HepG2 (cell line): ENCODE data around the gene ZNF428. TPM values are rescaled to one million over a fixed set of nuclear protein-coding genes. Genes with fewer than 3 reads are reported as not detected.

Source experiments
- ARID2 ChIP-seq: sonication (generic); formaldehyde crosslinking; IDR thresholded peaks from 2 replicates; pipeline ENCODE4 v1.8.1; 2022; ENCODE audit warnings: mild to moderate bottlenecking, missing genetic modification reagents, borderline replicate concordance
- CREB3 ChIP-seq: sonication (generic); formaldehyde crosslinking; IDR thresholded peaks from 2 replicates; pipeline ENCODE4 v1.5.0; 2020; ENCODE audit warnings: missing genetic modification reagents
- HOXD1 ChIP-seq: sonication (generic); formaldehyde crosslinking; IDR thresholded peaks from 2 replicates; pipeline ENCODE4 v1.5.0; 2020; ENCODE audit warnings: missing genetic modification reagents
- NFE2L1 ChIP-seq: sonication (generic); formaldehyde crosslinking; IDR thresholded peaks from 2 replicates; pipeline ENCODE4 v1.4.0; 2020; ENCODE audit warnings: missing genetic modification reagents, mild to moderate bottlenecking, borderline replicate concordance
- PRDM4 ChIP-seq: sonication (generic); formaldehyde crosslinking; IDR thresholded peaks from 2 replicates; pipeline ENCODE4 v1.9.0; 2021; ENCODE audit warnings: missing genetic modification reagents, borderline replicate concordance
- ZNF20 ChIP-seq: sonication (generic); formaldehyde crosslinking; IDR thresholded peaks from 2 replicates; pipeline ENCODE4 v1.4.0; 2020; ENCODE audit warnings: mild to moderate bottlenecking, moderate library complexity, missing genetic modification reagents
- ZNF639 ChIP-seq: conservative IDR thresholded peaks from 2 replicates; pipeline ENCODE4 v1.6.1; 2018; ENCODE audit warnings: missing genetic modification reagents
- ZNF646 ChIP-seq: sonication (generic); formaldehyde crosslinking; IDR thresholded peaks from 2 replicates; pipeline ENCODE4 v1.9.0; 2021; ENCODE audit warnings: mild to moderate bottlenecking, missing genetic modification reagents
- polyA plus RNA-seq, 8 experiments: library from polyadenylated mRNA; depleted of rRNA in 3 of 8; stranded (reverse) in 7 of 8; unstranded in 1 of 8; fragments of >200 nt; fragmentation: Illumina TruSeq in 4 of 8; extraction: Trizol in 4 of 8; gene quantifications; 2 replicates each; pipeline versions ENCODE4 v1.2.1 to v1.2.3, GENCODE V29; 2011 to 2016; ENCODE audit warnings: low read depth in 4 of 8, missing spikeins in 1 of 8, mixed read lengths in 1 of 8; ENCODE audit not compliant: insufficient read depth in 1 of 8
- total RNA-seq, 5 experiments: library from RNA; depleted of rRNA; stranded (reverse); fragments of >200 nt; fragmentation: Illumina TruSeq; extraction: Trizol; gene quantifications; 2 replicates each; pipeline ENCODE4 v1.2.3, GENCODE V29; 2016; ENCODE audit warnings: low read depth in 1 of 5

Gene ZNF428
- total and polyA plus RNA-seq, 2 of the 13 experiments (the other 11 are each of a cell fraction or from before 2014, with no cell fraction given): 10.4 to 26.9 TPM

- TF ChIP-seq ZNF639: no peak
- TF ChIP-seq NFE2L1 (CRISPR knock-in tag): no peak
- TF ChIP-seq ZNF646 (CRISPR knock-in tag): no peak
- TF ChIP-seq ARID2 (CRISPR knock-in tag): no peak
- TF ChIP-seq HOXD1 (CRISPR knock-in tag): no peak
- no peak for TF ChIP-seq CREB3
- no peak for TF ChIP-seq ZNF20 (CRISPR knock-in tag)
- TF ChIP-seq PRDM4 (CRISPR knock-in tag): no peak
These were observed 12.1 kb upstream of the ZNF428 start (continued) for GRCh38 chr19:43631491-43631890.
